CD4-positive, alpha-beta T cell treated with Interleukin-4 for 1 hour (primary cell): ENCODE data around the gene FLNB.

Experiments used
- DNase-seq, 2 donors: peaks; one replicate each; pipeline ENCODE4 v3.0.0-alpha.2; 2020 to 2022

The FLNB gene

GRCh38 chr3:58008141-58009025 lies at the start of gene FLNB:
TSS of gene FLNB (plus strand) at chr3:58008422. CDS start at chr3:58008565, 143 bp downstream.
- DNase-seq = peak; percentile 80 to 82

- no peak for DNase-seq
Measured at GRCh38 chr3:57958642-57959422, 49.4 kb upstream of the FLNB start.

- peak in 1 of 2 donors; percentile 51 for DNase-seq
Measured at GRCh38 chr3:57959423-57960173, 48.6 kb upstream of the FLNB start.

- DNase-seq = no peak
Measured at GRCh38 chr3:57960174-57960505, 48.1 kb upstream of the FLNB start.

- DNase-seq = no peak
Measured at GRCh38 chr3:57961177-57961827, 46.9 kb upstream of the FLNB start.

- DNase-seq = no peak
Measured at GRCh38 chr3:57961828-57962447, 46.3 kb upstream of the FLNB start.

- DNase-seq = no peak
Measured at GRCh38 chr3:57962448-57962834, 45.8 kb upstream of the FLNB start.

- DNase-seq = no peak
Measured at GRCh38 chr3:57963811-57964346, 44.3 kb upstream of the FLNB start.

- no peak for DNase-seq
Measured at GRCh38 chr3:57966829-57967228, 41.4 kb upstream of the FLNB start.

GRCh38 chr3:57967590-57967989 lies 40.6 kb upstream of the FLNB start:
- DNase-seq = peak in 1 of 2 donors; percentile 13

- DNase-seq = no peak
Measured at GRCh38 chr3:57968501-57968900, 39.7 kb upstream of the FLNB start.

GRCh38 chr3:57971975-57972374 lies 36.2 kb upstream of the FLNB start:
- no peak for DNase-seq

- DNase-seq = no peak
Measured at GRCh38 chr3:57972531-57973111, 35.6 kb upstream of the FLNB start.

GRCh38 chr3:57973715-57974477 lies 34.3 kb upstream of the FLNB start:
- no peak for DNase-seq

GRCh38 chr3:57974796-57975388 lies 33.3 kb upstream of the FLNB start:
- DNase-seq = no peak

GRCh38 chr3:57977818-57978235 lies 30.4 kb upstream of the FLNB start:
- DNase-seq = no peak

- DNase-seq = no peak
Measured at GRCh38 chr3:57978316-57978715, 29.9 kb upstream of the FLNB start.

- DNase-seq = no peak
Measured at GRCh38 chr3:57980416-57980815, 27.8 kb upstream of the FLNB start.

GRCh38 chr3:57981483-57982087 lies 26.6 kb upstream of the FLNB start:
- no peak for DNase-seq
